GM12872 (cell line): ENCODE results near the gene NUDT2.

ENCODE experiments used
- CTCF ChIP-seq: IDR thresholded peaks from 3 replicates; pipeline ENCODE4 v1.5.1; 2011; ENCODE audit warnings: low read depth, mild to moderate bottlenecking, low read length, moderate library complexity; ENCODE audit not compliant: insufficient read depth

The NUDT2 gene

GRCh38 chr9:34362614-34363214 lies 33.3 kb downstream of the NUDT2 start:
- TF ChIP-seq CTCF: no peak

GRCh38 chr9:34363619-34364351 lies 34.4 kb downstream of the NUDT2 start:
- no peak for TF ChIP-seq CTCF

GRCh38 chr9:34365282-34365681 lies 35.9 kb downstream of the NUDT2 start:
- no peak for TF ChIP-seq CTCF

GRCh38 chr9:34366365-34366764 lies 37.0 kb downstream of the NUDT2 start:
- no peak for TF ChIP-seq CTCF

- no peak for TF ChIP-seq CTCF
Measured at GRCh38 chr9:34369636-34370035, 40.3 kb downstream of the NUDT2 start.

- TF ChIP-seq CTCF: no peak
Measured at GRCh38 chr9:34370335-34370969, 41.1 kb downstream of the NUDT2 start.

- TF ChIP-seq CTCF: no peak
Measured at GRCh38 chr9:34370970-34371880, 41.9 kb downstream of the NUDT2 start.
